HEK293 (cell line): ENCODE data around the gene TNNT2.

ENCODE experiments used
- BCL11A ChIP-seq: fragments of 450-650 bp; formaldehyde crosslinking; IDR thresholded peaks from 2 replicates; pipeline ENCODE4 v1.5.1; 2016; ENCODE audit warnings: low read depth, missing biosample characterization, missing genetic modification characterization
- CTCF ChIP-seq: fragments of 450-650 bp; formaldehyde crosslinking; IDR thresholded peaks from 2 replicates; pipeline ENCODE4 v1.5.1; 2016; ENCODE audit warnings: missing biosample characterization, missing genetic modification characterization
- ZNF513 ChIP-seq: fragments of 450-650 bp; IDR thresholded peaks from 2 replicates; pipeline ENCODE4 v1.5.1; 2018; ENCODE audit warnings: missing biosample characterization, missing genetic modification characterization
- ZNF548 ChIP-seq: fragments of 450-650 bp; formaldehyde crosslinking; IDR thresholded peaks from 2 replicates; pipeline ENCODE4 v1.5.1; 2016; ENCODE audit warnings: missing biosample characterization, missing genetic modification characterization
- ZNF785 ChIP-seq: fragments of 450-650 bp; formaldehyde crosslinking; IDR thresholded peaks from 2 replicates; pipeline ENCODE4 v1.5.1; 2016; ENCODE audit warnings: missing biosample characterization, missing genetic modification characterization

- TF ChIP-seq CTCF (tag by site-specific recombination) (no peak), ZNF513 (tag by site-specific recombination) (no peak), ZNF785 (tag by site-specific recombination) (no peak), ZNF548 (tag by site-specific recombination) (no peak), BCL11A (tag by site-specific recombination) (no peak)
Measured at GRCh38 chr1:201400852-201401230, 23.4 kb upstream of the TNNT2 start.
